Ascending aorta (tissue), 2 donors: Measurements from ENCODE around the gene TEAD1. TPM values are rescaled to one million over a fixed set of nuclear protein-coding genes. Genes with fewer than 3 reads are reported as not detected.

Experiments
- DNase-seq, 2 donors: peaks; one replicate each; pipeline ENCODE4 v3.0.0-alpha.2; 2019; ENCODE audit warnings: low spot score in 2 of 2
- H3K27ac ChIP-seq, 2 donors: fragments of 200-600 bp; sonication (generic); one replicate each; pipeline ENCODE4 v1.5.1; 2016 to 2017; ENCODE audit warnings: mild to moderate bottlenecking in 1 of 2
- H3K27me3 ChIP-seq: fragments of 200-600 bp; sonication (generic); one replicate; pipeline ENCODE4 v1.5.1; 2017
- H3K36me3 ChIP-seq, 2 donors: fragments of 200-600 bp; sonication (generic); one replicate each; pipeline ENCODE4 v1.5.1; 2016
- H3K4me1 ChIP-seq, 2 donors: fragments of 200-600 bp; sonication (generic); one replicate each; pipeline ENCODE4 v1.5.1; 2016 to 2017; ENCODE audit warnings: mild to moderate bottlenecking in 1 of 2
- H3K4me3 ChIP-seq, 2 donors: fragments of 200-600 bp; sonication (generic); one replicate each; pipeline ENCODE4 v1.5.1; 2016 to 2017; ENCODE audit warnings: mild to moderate bottlenecking in 1 of 2
- H3K9me3 ChIP-seq, 2 donors: fragments of 200-600 bp; sonication (generic); one replicate each; pipeline ENCODE4 v1.5.1; 2016
- CTCF ChIP-seq, 3 experiments: fragments of 200-600 bp in 2 of 3; fragments of 450-650 bp in 1 of 3; sonication (generic) in 2 of 3; IDR thresholded peaks; one replicate each; pipeline ENCODE4 v1.5.1; 2016 to 2019; ENCODE audit warnings: antibody characterized with exemption in 3 of 3, mild to moderate bottlenecking in 1 of 3, moderate library complexity in 1 of 3
- intact Hi-C: fragments of 100-400 bp; cut with DNase I; formaldehyde crosslinking; loops from one replicate; pipeline ENCODE4 v1.15.1; 2023
- total RNA-seq: library from RNA; depleted of rRNA; stranded (reverse); fragments of >200 nt; gene quantifications from one replicate; pipeline ENCODE4 v1.1.0, GENCODE V29; 2016

TEAD1 gene
- total RNA-seq, 1 donor from 2014 or later: 112 TPM

GRCh38 chr11:12666915-12667314, 7.3 kb upstream of the TEAD1 start:
- Histone ChIP-seq H3K9me3 (no peaks in the 10 kb centered on the region), H3K27ac (no peak overlapping the region), H3K4me3 (no peak overlapping the region), H3K27me3 (peaks cover 5% of the 10 kb centered on the region), H3K4me1 (no peaks in the 10 kb centered on the region), H3K36me3 (no peaks in the 10 kb centered on the region)
- no peak for TF ChIP-seq CTCF (IDR thresholded peaks at IDR 0.05)
- DNase-seq: no peak
- intact Hi-C loops: no loop called here

- H3K36me3 ChIP-seq: no peaks in the 10 kb centered on the region
- H3K9me3 ChIP-seq: no peaks in the 10 kb centered on the region
- no peak overlapping the region for H3K27ac ChIP-seq
- no peaks in the 10 kb centered on the region for H3K27me3 ChIP-seq
- DNase-seq: no peak
- H3K4me3 ChIP-seq: no peak overlapping the region
- no peak for TF ChIP-seq CTCF (IDR thresholded peaks at IDR 0.05)
- intact Hi-C loops: no loop called here
- H3K4me1 ChIP-seq: no peaks in the 10 kb centered on the region
These were observed 6.6 kb upstream of the TEAD1 start for GRCh38 chr11:12667646-12668045.

- DNase-seq: no peak
- Histone ChIP-seq H3K4me1 (no peaks in the 10 kb centered on the region), H3K4me3 (no peak overlapping the region), H3K36me3 (no peaks in the 10 kb centered on the region), H3K27me3 (no peaks in the 10 kb centered on the region), H3K9me3 (no peaks in the 10 kb centered on the region), H3K27ac (no peak overlapping the region)
- TF ChIP-seq CTCF (IDR thresholded peaks at IDR 0.05): no peak
- intact Hi-C loops: no loop called here
These were observed 6.1 kb upstream of the TEAD1 start for GRCh38 chr11:12668166-12668565.

GRCh38 chr11:12669930-12670329, 4.3 kb upstream of the TEAD1 start:
- no peak overlapping the region for H3K27ac ChIP-seq
- no peak for DNase-seq
- no peak overlapping the region for H3K4me3 ChIP-seq
- no peaks in the 10 kb centered on the region for H3K9me3 ChIP-seq
- TF ChIP-seq CTCF (IDR thresholded peaks at IDR 0.05): no peak
- intact Hi-C loops: loop anchor here (5.0 kb wide), 3 partner anchors 258 to 338 kb away; partner anchors contain the start of gene PARVA
- H3K27me3 ChIP-seq: no peaks in the 10 kb centered on the region
- no peaks in the 10 kb centered on the region for H3K4me1 ChIP-seq
- no peaks in the 10 kb centered on the region for H3K36me3 ChIP-seq

GRCh38 chr11:12671370-12671769, 2.9 kb upstream of the TEAD1 start:
- H3K27me3 ChIP-seq: no peaks in the 10 kb centered on the region
- no peaks in the 10 kb centered on the region for H3K9me3 ChIP-seq
- no peak for TF ChIP-seq CTCF (IDR thresholded peaks at IDR 0.05)
- intact Hi-C loops: loop anchor here (5.0 kb wide), 3 partner anchors 259 to 339 kb away; partner anchors contain the start of gene PARVA
- no peak for DNase-seq
- no peak overlapping the region for H3K27ac ChIP-seq
- H3K4me1 ChIP-seq: peaks cover 0 to 2% of the 10 kb centered on the region in 2 donors
- H3K36me3 ChIP-seq: no peaks in the 10 kb centered on the region
- no peak overlapping the region for H3K4me3 ChIP-seq

- Histone ChIP-seq H3K36me3 (no peaks in the 10 kb centered on the region), H3K4me1 (peaks cover 0 to 8% of the 10 kb centered on the region in 2 donors), H3K27me3 (no peaks in the 10 kb centered on the region), H3K27ac (peak overlapping the region; percentile 82 to 99), H3K9me3 (no peaks in the 10 kb centered on the region), H3K4me3 (peak overlapping the region; percentile 85 to 97)
- DNase-seq: no peak
- TF ChIP-seq CTCF (IDR thresholded peaks at IDR 0.05): no peak
- intact Hi-C loops: loop anchor here (5.0 kb wide), 3 partner anchors 261 to 341 kb away; partner anchors contain the start of gene PARVA
These were observed 659 bp upstream of the TEAD1 start for GRCh38 chr11:12673601-12673923.
